Left colon (tissue), 2 donors: Measurements from ENCODE around the gene HSPH1. TPM values are rescaled to one million over a fixed set of nuclear protein-coding genes. Genes with fewer than 3 reads are reported as not detected.
"Not testable (repeated sequence)": the region's sequence is repeated elsewhere in the genome, so short reads cannot be mapped to it uniquely, and the experiment has no call there.

ENCODE experiments used
- ATAC-seq: fragments of 200-7000 bp; cut with Tn5 transposase; one replicate; pipeline ENCODE4 v1.9.1; 2020; ENCODE audit warnings: mild to moderate bottlenecking, moderate library complexity
- DNase-seq, 2 donors: peaks; one replicate each; pipeline ENCODE4 v3.0.0-alpha.2; 2020
- intact Hi-C, 2 donors: fragments of 100-400 bp; cut with DNase I in 1 of 2; cut with micrococcal nuclease in 1 of 2; formaldehyde crosslinking; loops; one replicate each; pipeline versions ENCODE4 v1.11.2 to v1.14.0; 2022; cut with DNase I, micrococcal nuclease
- total RNA-seq, 2 donors: library from RNA; stranded (reverse); fragmentation: NEBNext Ultra II Directional; extraction: Animal tissue kit (Norgen Biotek cat#: 25700); gene quantifications; one replicate each; pipeline ENCODE4 v1.2.1, GENCODE V29; 2021
- donor health status: DM: no; HTN: no; CAD: no.
- donor health status: DM: yes; HTN: yes; CAD: no.

The HSPH1 gene
- total RNA-seq, 2 donors from 2014 or later, result 35.4 to 41.9 TPM

GRCh38 chr13:31179754-31180153, 18.1 kb upstream of the HSPH1 start:
- no peak for ATAC-seq

DNA sequence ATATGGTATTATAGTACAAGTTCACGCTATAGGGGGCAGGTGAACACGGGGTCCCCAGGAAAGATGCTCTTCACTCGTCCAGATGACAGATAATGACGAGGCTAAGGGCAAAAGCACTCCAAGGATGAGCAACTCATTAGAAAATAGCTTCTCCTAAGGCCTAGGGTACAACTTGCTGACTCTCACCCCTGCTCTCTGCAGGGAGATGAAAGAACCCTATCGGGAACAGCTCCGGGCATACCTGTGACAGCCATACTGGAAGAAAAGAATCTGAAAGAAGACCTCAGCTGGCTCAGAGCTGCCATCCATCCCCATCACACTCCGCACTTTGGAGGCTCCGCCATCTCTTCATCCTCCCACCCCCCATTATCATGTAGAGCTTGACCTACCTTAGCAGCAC, 17.5 kb upstream of the HSPH1 start:
- ATAC-seq, result no peak
- no peak for DNase-seq
- intact Hi-C loops, result no loop called here

More at GRCh38 chr13:31179754-31180153, 18.1 kb upstream of the HSPH1 start:
- DNase-seq, result no peak
- intact Hi-C loops, result no loop called here

GRCh38 chr13:31177813-31178495, 16.2 kb upstream of the HSPH1 start:
- DNase-seq, ATAC-seq, intact Hi-C loops: not testable (repeated sequence)

DNA sequence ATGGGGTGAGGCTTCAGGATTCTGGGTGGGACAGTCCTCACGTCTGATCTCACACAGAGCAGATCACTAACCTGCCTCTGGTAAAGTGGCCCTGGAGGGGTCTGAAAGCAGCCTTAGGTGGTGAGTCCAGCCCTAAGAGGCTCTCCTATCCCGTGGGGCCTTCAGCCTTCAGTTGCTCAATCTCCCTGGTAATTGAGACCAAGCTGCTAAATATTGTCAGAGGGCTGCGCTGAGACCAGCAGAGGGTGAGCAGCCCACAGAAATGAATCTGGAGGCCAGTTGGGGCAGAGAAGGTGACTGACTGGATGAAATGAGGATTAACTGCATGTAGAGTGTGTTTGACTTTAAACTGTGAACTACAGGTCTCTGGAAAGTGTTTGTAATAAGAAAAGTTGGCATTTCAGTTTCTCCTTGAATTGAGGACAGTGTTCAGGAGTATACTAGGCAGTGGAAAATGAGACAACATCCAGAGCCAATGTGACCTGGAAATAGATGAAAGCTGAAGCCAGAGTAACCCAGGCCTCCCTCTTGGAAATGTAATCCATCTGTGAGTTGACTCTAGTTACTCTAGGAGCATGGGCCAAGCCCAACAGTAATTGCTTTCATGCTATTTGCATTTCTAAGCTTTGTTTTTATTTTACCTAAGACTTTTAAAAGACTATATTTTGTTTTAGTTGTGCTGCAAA, 14.3 kb upstream of the HSPH1 start:
- intact Hi-C loops, result no loop called here
- no peak for DNase-seq
- no peak for ATAC-seq

- intact Hi-C loops, result no loop called here
- no peak for ATAC-seq
- no peak for DNase-seq
These were observed 12.3 kb upstream of the HSPH1 start for GRCh38 chr13:31174018-31174417.

DNA sequence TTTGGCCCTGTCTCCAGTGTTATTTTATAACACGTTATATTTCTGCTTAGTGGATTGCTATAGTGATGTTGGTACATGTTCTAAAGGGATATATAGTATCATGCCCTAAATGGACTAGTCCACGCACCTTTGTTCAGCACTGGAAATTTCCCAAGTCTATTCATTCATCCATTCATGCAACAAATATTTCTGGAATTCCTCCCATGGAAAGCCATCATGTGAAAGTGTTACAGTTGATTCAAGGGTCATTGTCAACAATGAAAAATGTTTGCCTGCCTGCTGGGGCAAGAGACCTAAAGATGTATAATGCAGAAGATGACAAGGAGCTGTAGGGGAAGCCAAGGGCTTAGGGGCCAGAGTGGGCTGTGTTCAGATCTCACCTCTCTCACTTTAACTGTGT, 10.8 kb upstream of the HSPH1 start:
- DNase-seq, result no peak
- intact Hi-C loops, result no loop called here

GRCh38 chr13:31172001-31172400, 10.3 kb upstream of the HSPH1 start:
- intact Hi-C loops, result no loop called here
- ATAC-seq (no peak), DNase-seq (no peak)

More for the DNA sequence above, 10.8 kb upstream of the HSPH1 start:
- no peak for ATAC-seq

- DNase-seq, result peak; percentile 76 to 79
These were observed 7.0 kb upstream of the HSPH1 start for GRCh38 chr13:31168736-31169135.

DNA sequence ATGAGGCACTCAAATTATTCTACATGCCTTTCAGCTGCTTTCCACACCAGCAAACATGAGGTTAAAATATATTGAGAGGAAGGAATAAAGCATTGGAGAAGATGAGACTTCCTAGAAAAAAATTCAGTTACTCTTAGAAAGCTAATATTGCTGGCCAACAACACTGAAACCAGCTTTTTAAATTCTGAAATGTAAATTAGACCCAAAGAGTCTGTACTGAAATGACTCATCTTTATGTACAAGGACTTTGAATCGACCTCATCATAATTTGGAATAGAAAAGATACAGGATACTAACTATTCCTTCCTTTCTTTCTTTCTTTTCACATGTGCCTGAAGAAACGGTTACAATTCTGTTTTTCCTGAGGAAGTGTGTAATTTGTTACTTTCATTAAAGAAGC, 6.5 kb upstream of the HSPH1 start:
- intact Hi-C loops, result no loop called here
- ATAC-seq (no peak), DNase-seq (no peak)

More at GRCh38 chr13:31168736-31169135, 7.0 kb upstream of the HSPH1 start:
- intact Hi-C loops, result no loop called here
- peak; percentile 98 for ATAC-seq

GRCh38 chr13:31167490-31167889, 5.8 kb upstream of the HSPH1 start:
- intact Hi-C loops, result no loop called here
- DNase-seq, result no peak
- peak; percentile 53 for ATAC-seq

GRCh38 chr13:31166591-31166990, 4.9 kb upstream of the HSPH1 start:
- intact Hi-C loops, result no loop called here
- ATAC-seq, result no peak
- no peak for DNase-seq

GRCh38 chr13:31162151-31163008, 676 bp upstream of the HSPH1 start:
- intact Hi-C loops, result no loop called here
- DNase-seq (peak; percentile 94 to 97), ATAC-seq (peak; percentile 90)

GRCh38 chr13:31160857-31161556, 697 bp downstream of the HSPH1 start:
- DNase-seq (peak; percentile 50 to 70), ATAC-seq (peak; percentile 42)
- intact Hi-C loops, result no loop called here

DNA sequence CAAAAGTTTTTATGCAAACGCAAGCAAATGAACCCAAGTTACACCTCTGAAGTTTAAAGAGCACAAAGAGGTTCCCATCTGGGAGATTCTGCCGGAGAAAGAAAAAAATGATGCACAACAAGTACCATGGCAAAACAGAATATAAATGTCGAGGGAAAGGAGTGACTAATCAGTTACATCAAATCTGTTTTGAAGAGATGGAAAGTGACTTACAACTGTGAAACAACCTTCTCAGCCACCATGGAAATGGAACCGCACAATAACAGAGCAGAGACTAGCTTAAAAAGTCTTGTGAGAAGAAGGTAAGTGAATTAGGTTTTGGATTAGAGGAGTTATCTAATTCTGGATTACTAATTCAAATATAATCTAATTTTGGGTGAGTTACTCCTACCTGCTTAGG, 2.4 kb downstream of the HSPH1 start:
- intact Hi-C loops, result no loop called here
- ATAC-seq, result no peak
- no peak for DNase-seq

DNA sequence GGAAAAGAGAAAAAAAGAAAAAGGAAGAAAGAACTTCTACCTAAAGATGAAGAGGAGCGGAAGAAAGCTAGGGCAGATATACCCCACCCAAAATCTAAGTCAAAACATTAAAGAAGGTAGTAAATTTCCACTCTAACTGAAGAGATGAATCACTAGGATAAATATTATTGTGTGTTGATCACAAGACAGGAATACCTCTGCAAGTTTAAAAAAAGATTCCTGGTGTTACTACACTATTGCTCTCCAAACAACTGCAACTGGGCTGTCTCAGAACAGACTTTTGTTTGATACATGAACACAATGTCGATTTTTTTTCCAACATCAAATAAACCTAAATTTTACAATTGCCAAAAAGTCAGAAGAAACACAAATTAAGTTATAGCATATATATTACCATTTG, 6.8 kb downstream of the HSPH1 start:
- ATAC-seq (no peak), DNase-seq (no peak)
- intact Hi-C loops, result no loop called here

GRCh38 chr13:31151837-31152236, 9.9 kb downstream of the HSPH1 start:
- intact Hi-C loops, result no loop called here
- ATAC-seq, result no peak
- no peak for DNase-seq

GRCh38 chr13:31150315-31150985, 11.3 kb downstream of the HSPH1 start:
- intact Hi-C loops, result no loop called here
- DNase-seq, result no peak
- ATAC-seq, result no peak

- ATAC-seq (no peak), DNase-seq (no peak)
- intact Hi-C loops, result no loop called here
These were observed 12.1 kb downstream of the HSPH1 start for GRCh38 chr13:31149604-31150003.

- intact Hi-C loops, result no loop called here
These were observed 16.3 kb downstream of the HSPH1 start for GRCh38 chr13:31145417-31145816.

More at GRCh38 chr13:31145417-31145816, 16.3 kb downstream of the HSPH1 start:
- DNase-seq (no peak), ATAC-seq (no peak)
